Activated CD8-positive, alpha-beta T cell treated with anti-CD3 and anti-CD28 coated beads for 36 hours (primary cell): ENCODE results near the gene TWF2. TPM values are rescaled to one million over a fixed set of nuclear protein-coding genes. Genes with fewer than 3 reads are reported as not detected.

Source experiments
- ATAC-seq: fragments of 200-7000 bp; cut with Tn5 transposase; one replicate; pipeline ENCODE4 v1.10.0; 2021; ENCODE audit warnings: mild to moderate bottlenecking, moderate library complexity
- CTCF ChIA-PET: fragments of 350-600 bp; sonication (Branson Sonifier 250); formaldehyde crosslinking; loops from one replicate; lab custom pipeline; 2021; ENCODE audit warnings: antibody characterized with exemption; lab: Charles Lee
- POLR2A ChIA-PET: fragments of 350-600 bp; sonication (Branson Sonifier 250); formaldehyde crosslinking; loops from one replicate; lab custom pipeline; 2021; ENCODE audit warnings: antibody characterized with exemption; lab: Charles Lee
- DNase-seq: peaks from one replicate; pipeline ENCODE4 v3.0.0-alpha.2; 2020
- H3K27ac Mint-ChIP-seq: one replicate; pipeline ENCODE4 v1.8.0; 2021; ENCODE audit warnings: mild to moderate bottlenecking, mixed read lengths
- H3K27me3 Mint-ChIP-seq: one replicate; pipeline ENCODE4 v1.8.0; 2021; ENCODE audit warnings: mixed read lengths
- H3K36me3 Mint-ChIP-seq: one replicate; pipeline ENCODE4 v1.8.0; 2021; ENCODE audit warnings: low read depth, mixed read lengths
- H3K4me1 Mint-ChIP-seq: one replicate; pipeline ENCODE4 v1.8.0; 2021; ENCODE audit warnings: low read depth, mixed read lengths
- H3K4me3 Mint-ChIP-seq: one replicate; pipeline ENCODE4 v1.8.0; 2021; ENCODE audit warnings: mild to moderate bottlenecking, moderate library complexity, mixed read lengths
- H3K9me3 Mint-ChIP-seq: one replicate; pipeline ENCODE4 v1.8.0; 2021; ENCODE audit warnings: mixed read lengths
- CTCF ChIP-seq: fragments of 200-600 bp; IDR thresholded peaks from one replicate; pipeline ENCODE4 v1.8.0; 2022; ENCODE audit warnings: antibody characterized with exemption, mild to moderate bottlenecking
- intact Hi-C: fragments of 100-400 bp; cut with micrococcal nuclease; formaldehyde crosslinking; loops from one replicate; pipeline ENCODE4 v1.10.0; 2022
- total RNA-seq, 2 experiments: library from RNA; stranded (reverse); gene quantifications; one replicate each; pipeline ENCODE4 v1.2.3, GENCODE V29; 2021

TWF2 gene
- total RNA-seq, 2 experiments from 2014 or later, result 137 TPM

DNA sequence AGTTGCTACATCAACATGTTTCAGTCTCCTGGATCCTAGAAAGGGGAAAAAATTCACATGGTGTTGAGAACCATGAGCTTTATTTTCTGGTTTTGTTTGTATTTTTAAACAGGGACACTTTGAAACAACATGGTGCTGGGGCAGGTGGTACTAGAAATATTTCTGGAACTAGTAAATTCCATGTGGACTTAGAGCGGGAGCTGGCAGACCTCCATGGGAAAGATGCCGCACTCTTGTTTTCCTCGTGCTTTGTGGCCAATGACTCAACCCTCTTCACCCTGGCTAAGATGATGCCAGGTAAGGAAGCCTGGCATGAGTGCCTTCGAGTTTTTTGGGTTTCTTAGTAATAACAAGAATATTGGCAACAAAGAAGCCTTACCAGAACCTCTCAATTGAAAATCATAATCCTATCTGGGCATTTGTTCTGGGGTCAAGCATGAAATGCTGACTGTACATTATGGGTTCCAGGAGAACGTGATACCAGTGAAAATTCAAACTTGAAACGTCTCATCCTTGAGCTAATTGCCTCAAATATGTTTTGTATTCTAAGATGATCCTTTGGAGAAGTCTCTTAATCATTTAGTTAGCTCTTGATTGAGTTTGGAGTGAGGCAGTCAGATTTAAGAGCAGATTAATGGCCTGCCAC lies 33.1 kb downstream of the TWF2 start:
- Mint-ChIP-seq H3K4me1 (peaks cover 37% of the 10 kb centered on the region), H3K9me3 (no peaks in the 10 kb centered on the region), H3K27ac (peak overlapping the region; percentile 26), H3K27me3 (no peaks in the 10 kb centered on the region), H3K4me3 (no peak overlapping the region), H3K36me3 (peaks cover 70% of the 10 kb centered on the region)
- CTCF ChIA-PET, result interaction anchor here (1.0 to 6.6 kb wide), 7 partner anchors 9 to 206 kb away, joined by 3 to 71 read pairs (median 5); no protein-coding TSS in a partner anchor
- DNase-seq (no peak), ATAC-seq (no peak)
- TF ChIP-seq CTCF, result no peak
- POLR2A ChIA-PET, result interaction anchor here (0.9 to 2.2 kb wide), 4 partner anchors 11 to 17 kb away, joined by 3 to 12 read pairs (median 7); no protein-coding TSS in a partner anchor
- intact Hi-C loops, result no loop called here

- Mint-ChIP-seq H3K36me3 (peaks cover 70% of the 10 kb centered on the region), H3K4me1 (peaks cover 43% of the 10 kb centered on the region), H3K4me3 (no peak overlapping the region), H3K27me3 (no peaks in the 10 kb centered on the region), H3K9me3 (no peaks in the 10 kb centered on the region), H3K27ac (peak overlapping the region; percentile 30)
- intact Hi-C loops, result no loop called here
- ChIA-PET POLR2A (interaction anchor here (1.3 to 2.2 kb wide), 3 partner anchors 13 to 18 kb away, joined by 3 to 12 read pairs (median 10); no protein-coding TSS in a partner anchor), CTCF (interaction anchor here (0.9 to 6.6 kb wide), 5 partner anchors 15 to 135 kb away, joined by 3 to 71 read pairs (median 5); no protein-coding TSS in a partner anchor)
- peak; percentile 75 for ATAC-seq
- no peak for TF ChIP-seq CTCF
- DNase-seq, result peak; percentile 69
These were observed 34.5 kb downstream of the TWF2 start for GRCh38 chr3:52204337-52205073.

DNA sequence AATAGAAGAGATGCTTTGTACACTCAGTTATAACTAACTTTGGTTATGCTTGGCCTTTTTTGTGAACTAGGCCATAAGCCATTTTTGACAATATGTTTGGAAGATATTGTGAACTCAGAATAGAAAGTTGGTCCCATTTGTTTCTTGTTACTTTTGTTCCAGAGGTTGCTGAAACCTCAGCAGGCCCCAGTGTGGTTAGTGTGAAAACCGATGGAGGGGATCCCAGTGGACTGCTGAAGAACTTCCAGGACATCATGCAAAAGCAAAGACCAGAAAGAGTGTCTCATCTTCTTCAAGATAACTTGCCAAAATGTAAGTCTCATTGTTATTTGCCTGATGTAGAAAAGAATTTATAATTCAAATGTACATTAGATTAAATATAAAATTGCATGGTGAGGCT lies 35.3 kb downstream of the TWF2 start:
- DNase-seq, result no peak
- no peak overlapping the region for H3K4me3 Mint-ChIP-seq
- H3K4me1 Mint-ChIP-seq, result peaks cover 51% of the 10 kb centered on the region
- no peak overlapping the region for H3K27ac Mint-ChIP-seq
- peaks cover 73% of the 10 kb centered on the region for H3K36me3 Mint-ChIP-seq
- no peak for TF ChIP-seq CTCF
- no peaks in the 10 kb centered on the region for H3K9me3 Mint-ChIP-seq
- ATAC-seq, result no peak
- CTCF ChIA-PET, result interaction anchor here (1.2 to 6.6 kb wide), 2 partner anchors 15 to 135 kb away, joined by 3 to 71 read pairs; no protein-coding TSS in a partner anchor
- intact Hi-C loops, result no loop called here
- H3K27me3 Mint-ChIP-seq, result no peaks in the 10 kb centered on the region
- POLR2A ChIA-PET, result interaction anchor here (2.2 kb wide), 1 partner anchor 13 kb away, joined by 12 read pairs; no protein-coding TSS in a partner anchor

DNA sequence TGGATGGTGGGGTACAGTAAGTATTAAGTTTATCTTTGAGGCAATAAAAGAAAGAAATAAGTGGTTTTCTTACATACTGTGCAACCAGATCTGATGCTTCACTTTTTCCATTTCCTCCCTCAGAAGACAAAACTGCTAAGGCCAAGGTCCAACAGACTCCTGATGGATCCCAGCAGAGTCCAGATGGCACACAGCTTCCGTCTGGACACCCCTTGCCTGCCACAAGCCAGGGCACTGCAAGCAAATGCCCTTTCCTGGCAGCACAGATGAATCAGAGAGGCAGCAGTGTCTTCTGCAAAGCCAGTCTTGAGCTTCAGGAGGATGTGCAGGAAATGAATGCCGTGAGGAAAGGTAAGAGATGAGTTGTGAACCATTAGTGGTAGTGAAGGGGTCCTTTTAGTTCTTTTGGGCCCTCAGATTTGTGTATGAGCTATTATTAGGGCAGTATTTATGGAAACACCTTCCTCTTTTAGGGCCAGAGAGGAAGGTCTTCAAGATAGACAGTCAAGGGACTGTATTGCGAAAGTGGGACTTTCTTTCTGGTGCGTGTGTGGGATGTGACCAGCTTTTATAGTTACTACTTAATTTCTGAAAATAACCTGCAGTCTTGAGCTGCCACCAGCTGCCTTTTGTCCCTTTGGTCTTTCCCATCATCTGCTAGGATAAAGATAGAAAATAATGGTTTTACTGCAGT lies 36.4 kb downstream of the TWF2 start:
- Mint-ChIP-seq H3K27ac (peak overlapping the region; percentile 76), H3K4me3 (no peak overlapping the region), H3K27me3 (no peaks in the 10 kb centered on the region), H3K36me3 (peaks cover 69% of the 10 kb centered on the region), H3K9me3 (no peaks in the 10 kb centered on the region), H3K4me1 (peaks cover 56% of the 10 kb centered on the region)
- intact Hi-C loops, result no loop called here
- DNase-seq (no peak), ATAC-seq (no peak)
- ChIA-PET CTCF (interaction anchor here (0.7 to 6.6 kb wide), 6 partner anchors 12 to 137 kb away, joined by 3 to 71 read pairs (median 4); no protein-coding TSS in a partner anchor), POLR2A (interaction anchor here (0.6 to 1.1 kb wide), 4 partner anchors 12 to 207 kb away, joined by 3 read pairs; partner anchors contain the start of gene RPL29)
- no peak for TF ChIP-seq CTCF
